Kasumi-1 (cell line): Measurements from ENCODE around the gene EEPD1.
A peak's percentile ranks its signal among the peaks of the same experiment; 100 is the strongest.
"Not testable (repeated sequence)": the region's sequence is repeated elsewhere in the genome, so short reads cannot be mapped to it uniquely, and the experiment has no call there.

Source experiments
- DNase-seq, 2 experiments: peaks; one replicate each; lab custom pipeline; 2025; lab: John Stamatoyannopoulos, UW

Gene EEPD1

DNA sequence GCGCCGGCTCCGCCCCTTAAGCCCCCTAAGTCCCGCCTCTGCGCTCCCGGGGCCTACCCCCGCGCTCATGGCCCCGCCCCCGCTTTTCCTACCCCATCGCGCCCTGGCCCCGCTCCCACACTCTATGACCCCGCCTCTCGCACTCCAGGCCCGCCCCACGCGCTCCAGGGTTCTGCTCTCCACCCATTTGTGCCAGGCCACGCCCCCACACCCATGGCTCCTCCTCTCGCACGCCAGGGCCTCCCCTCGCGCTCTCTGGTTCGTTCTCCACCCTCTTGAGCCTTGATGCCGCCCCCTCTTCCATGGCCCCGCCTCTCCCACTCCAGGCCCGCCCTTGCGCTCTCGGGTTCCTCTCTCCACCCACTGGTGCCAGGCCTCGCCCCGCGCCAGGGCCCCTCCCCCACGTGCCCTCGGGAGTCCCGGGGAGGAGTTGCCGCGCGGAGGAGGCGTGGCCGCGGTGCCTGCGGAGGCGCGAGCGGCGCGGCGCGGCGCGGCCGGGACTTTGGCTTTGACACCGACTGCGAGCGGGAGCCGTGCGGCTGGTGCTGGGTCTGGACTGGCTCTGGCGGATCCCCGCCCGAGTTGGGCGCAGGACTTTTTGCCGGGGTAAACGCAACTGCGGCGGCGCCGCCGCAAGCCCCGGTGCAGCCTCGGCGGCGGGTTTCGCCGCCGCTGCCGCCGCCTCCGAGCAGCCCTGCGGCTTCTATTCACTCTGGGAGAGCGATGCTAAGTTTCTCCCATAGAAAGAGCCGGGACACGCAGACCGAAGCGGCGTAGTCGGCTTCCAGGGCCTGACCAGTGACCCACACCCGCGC, at the start of gene EEPD1:
EEPD1 (plus strand) TSS at position 499 of the 815 bp plus-strand sequence. CDS start 1,071 bp downstream, outside the sequence.
- peak; percentile 100 for DNase-seq

DNA sequence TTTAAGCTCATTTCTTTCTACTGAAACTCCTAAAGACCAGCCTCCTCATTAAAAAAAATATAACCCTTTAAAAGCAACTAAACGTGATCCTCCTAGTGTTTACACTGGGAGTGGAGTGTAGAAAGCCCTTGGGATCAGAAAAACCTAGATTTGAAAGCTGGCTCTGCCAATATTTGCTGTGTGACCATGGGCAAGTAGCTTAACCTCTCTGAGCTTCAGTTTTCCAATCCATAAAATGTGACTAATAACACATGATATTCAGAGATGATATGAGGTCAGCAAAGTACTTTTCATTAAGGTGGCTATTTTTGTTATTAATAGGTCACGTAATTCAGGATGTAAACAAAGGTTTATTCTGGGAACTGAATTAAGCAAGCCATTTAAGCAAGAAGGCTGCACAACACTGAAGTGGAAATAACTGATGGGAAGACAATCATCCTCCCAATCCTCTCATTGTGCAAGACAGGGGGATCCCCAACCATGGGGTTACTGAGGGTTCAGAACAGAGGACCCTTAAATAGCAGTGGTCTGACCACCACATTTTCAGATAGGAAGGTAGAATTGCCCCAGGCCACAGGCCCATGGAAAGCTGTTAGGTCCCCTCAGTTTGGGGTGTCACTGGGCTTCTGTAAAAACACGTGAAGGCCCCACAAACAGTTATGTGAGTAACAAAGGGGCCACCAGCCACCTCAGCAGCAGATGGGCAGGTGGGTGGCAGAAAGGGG, 49.1 kb upstream of the EEPD1 start:
- no peak for DNase-seq

DNA sequence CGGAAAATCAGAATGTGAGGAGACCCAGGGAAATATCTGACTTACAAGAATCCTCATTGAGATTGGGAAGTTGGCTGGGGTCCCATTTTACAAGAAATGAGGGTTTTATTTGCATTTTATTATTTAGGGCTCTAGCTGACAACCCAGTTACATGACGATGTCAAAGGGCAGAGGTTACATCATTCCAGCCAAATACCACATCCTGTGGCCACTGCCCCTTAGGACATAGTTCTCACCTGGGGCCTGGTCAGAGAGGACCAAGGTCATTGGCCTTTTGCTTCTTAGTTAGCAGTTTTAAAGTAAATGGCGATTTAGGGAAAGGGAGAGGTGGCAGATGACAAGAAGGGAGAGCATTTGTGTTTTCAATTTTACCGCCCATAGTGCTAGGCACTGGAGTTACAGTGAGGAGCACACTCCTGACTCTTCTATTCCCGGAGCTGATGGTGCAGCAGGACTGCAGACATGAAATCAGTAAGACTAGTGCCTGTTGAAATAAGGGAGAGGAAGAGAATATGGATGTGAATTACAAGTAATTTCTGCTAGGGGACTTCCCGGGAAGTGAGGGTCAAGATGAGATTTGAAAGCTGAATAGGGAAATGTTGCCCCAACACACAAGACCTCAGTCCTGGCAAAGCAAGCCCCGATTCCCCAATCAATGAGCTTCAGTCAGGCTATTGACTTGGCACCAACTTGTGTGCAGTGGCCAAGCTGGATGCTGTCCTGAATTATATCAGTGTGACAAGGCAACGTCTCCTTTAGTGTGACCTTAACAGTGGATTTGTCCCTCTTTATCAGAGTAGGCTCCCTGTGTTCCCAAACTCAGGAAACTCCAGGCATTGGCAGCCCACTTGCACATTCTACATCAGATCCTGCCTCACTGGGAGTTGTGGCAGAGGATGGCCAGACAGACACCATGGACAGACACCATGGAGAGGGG, 45.8 kb upstream of the EEPD1 start:
- not testable (repeated sequence) for DNase-seq

DNA sequence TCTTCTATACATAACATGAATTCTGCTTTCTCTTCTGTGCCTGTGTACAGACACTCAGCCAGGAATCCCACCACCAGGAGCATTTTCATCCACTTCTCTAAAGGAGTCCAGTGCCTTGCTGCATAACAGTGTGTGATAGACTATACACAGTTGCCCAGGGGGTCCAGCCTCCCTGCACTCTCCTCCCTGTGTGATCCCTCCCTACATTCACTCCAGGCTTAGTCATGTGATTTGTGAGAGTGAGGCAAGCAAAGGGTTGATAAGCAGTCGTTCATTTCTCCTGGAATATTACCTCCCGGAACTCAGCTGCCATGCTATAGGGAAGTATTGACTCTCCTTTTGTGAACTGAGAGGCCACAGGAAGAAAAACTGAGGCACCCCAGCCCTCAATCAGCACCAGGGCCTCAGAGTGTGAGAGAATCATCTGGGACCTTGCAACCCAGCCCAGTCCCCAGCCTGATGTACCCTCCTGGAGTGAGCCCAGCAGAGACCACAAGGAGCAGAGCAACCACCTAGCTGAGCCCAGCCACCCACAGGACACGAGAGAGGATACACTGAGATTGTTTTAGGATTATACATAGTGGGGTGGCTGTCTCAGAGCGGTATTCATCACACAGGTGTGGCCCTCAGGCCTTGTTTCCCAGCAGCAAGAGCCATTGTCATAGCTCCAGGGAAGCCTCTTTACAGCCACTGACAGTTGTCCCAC, 45.0 kb upstream of the EEPD1 start:
- DNase-seq: no peak

DNA sequence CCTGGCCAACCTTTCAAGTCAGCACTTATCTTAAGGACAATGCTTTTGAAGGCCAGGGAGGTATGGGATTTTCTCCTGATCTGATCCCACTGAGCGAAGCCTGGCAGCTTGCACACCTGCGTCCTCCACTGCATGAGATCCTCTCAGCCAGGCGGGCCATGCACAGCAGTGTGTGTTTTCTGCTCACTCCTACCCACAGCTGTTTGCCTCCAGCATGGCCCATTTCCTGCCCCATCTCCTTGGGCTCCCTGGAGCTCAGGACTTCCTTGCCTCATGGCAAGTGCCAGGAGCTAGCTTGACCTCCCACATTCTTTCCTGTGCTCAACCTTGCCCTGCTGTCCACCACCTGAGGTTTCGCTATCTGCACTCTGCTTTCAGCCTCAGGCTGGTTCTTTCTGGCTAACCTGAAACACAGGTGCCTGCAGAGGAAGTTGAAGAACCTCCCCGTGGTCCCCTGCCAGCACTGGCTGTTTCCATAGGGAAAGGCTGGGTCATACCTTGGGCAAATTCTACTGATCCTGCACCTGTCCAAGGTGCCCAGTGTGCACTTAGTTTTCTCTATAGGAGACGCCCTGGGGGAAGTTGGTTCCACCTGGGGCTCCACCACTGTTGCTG, 43.9 kb upstream of the EEPD1 start:
- DNase-seq: no peak

DNA sequence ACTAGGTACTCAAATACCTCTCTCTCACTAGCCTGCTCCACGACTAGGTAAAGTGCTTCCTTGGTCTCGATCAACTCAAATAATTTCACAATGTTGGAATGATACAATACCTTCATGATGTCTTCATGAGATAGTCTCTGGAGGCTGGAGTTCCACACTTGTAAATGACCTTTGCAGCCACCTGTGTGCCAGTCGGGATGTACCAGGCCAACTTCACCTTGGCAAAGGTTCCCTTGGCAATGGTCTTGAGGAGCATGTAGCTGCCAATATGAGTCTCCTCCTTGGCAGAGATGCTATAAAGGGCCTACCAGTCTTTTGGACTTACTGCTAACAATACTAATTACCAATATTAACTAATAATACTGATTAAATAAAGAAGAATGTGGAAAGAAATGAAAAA, 42.5 kb upstream of the EEPD1 start:
- DNase-seq: no peak

DNA sequence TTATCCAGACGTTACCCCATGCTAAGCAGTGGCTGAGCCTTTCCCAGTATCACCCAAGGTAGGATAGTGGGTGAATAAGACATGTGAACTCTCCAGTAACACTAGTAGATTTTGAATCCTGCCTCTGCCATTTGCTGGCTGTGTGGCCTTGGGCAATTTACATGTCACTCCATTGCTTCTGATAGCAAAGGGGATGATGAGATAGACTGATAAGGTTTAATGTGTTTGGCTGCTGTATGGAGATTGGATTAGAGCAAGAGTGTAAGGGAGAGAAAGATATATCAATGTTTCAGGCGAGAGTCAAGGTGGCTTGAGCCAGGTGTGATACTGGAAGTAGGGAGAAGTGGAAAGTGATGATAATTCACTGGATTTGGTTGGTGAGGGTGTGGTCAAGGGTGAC, 40.1 kb upstream of the EEPD1 start:
- DNase-seq: no peak

DNA sequence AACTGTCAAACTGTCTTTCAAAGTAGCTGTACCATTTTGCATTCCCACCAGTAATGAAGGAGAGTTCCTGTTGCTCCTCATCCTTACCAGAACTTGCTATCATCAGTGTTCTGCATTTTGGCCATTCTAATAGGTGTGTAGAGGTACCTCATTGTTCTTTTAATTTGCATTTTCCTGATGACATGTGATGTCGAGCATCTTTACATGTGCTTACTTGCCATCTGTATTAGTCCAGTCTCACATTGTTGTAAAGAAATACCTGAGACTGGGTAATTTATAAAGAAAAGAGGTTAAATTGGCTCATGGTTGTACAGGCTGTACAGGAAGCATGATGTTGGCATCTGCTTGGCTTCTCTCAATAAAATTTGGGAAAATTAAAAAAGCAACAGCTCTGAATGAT, 38.7 kb upstream of the EEPD1 start:
- no peak for DNase-seq

DNA sequence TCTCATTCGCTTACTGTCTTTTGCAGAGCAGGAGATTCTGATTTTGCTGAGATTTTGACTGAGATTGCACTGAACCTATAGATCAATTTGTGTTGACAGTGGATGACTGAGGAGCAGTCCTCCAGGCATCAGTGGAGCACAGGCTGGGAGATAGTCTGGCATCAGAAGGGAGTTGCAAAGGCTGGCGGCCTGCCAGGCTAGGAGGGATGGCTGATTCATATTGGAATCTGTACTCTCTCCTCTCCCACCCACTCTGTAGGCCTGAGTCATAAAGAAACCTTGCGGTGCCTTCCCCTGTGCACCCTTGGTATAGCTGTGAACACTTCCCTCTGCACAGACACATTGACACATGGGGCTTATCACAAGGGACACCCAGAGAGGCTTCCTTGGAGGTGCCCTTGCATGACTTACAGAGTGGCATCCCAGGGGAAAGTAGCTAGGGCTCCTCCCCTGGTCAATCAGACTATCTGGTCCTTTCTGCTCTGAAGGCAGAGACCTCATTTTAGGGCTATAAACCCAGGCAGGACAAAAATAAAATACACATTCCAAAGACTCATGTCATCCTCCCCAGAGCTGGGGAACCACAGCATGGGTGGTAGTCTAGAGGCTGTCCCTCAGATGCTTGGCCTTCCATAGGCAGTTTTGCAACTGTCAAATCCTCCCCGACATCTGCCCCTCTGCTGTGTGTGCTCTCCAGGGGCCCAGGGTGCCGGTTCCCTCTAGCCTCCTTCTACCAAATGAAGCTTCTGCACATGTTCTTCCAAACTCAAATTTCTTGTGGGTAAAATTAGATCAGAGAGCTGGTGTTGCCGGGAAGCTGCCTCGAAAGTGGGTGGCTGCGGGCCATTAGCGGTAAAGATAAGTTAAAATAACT, 37.4 kb upstream of the EEPD1 start:
- peak; percentile 70 to 74 for DNase-seq

DNA sequence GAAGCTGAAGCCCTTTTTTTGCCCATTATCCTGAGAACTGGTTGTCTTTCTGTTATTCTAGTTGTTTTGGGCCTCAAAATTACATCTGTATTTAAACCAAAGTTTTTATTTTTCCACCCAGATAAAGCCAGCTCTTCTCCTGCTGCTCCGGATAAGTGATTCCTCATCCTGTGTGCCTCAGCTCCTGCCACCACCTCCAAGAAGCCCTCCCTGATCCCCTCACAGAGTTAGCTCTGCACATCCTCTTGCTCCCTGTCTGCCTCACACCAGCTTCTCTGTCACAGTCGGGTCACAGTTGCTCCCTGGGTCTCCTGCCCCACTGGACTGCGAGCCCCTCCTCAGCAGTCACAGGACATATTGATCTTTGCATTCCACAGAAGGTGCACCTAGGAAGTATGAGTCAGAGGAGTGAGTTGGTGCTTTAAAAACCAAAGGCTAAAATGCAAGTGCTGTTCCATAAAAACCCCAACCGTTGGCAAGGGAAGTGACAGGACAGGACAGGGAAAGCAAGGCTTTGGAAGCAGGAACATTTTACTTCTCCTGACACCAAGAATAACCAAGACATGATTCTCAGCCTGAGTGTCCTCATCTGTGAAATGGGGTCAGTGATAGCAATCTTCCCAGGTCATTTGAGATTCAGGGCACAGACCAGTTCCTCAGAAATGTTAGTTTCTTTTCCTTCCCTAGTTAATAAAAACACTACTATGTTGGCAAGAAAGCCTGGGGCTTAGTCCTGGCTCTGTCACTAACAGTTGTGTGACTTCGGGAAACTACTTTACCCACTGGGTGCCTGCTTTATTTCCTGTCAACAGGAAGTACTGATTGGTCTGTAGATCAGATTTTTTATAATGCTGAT, 36.5 kb upstream of the EEPD1 start:
- DNase-seq: no peak

DNA sequence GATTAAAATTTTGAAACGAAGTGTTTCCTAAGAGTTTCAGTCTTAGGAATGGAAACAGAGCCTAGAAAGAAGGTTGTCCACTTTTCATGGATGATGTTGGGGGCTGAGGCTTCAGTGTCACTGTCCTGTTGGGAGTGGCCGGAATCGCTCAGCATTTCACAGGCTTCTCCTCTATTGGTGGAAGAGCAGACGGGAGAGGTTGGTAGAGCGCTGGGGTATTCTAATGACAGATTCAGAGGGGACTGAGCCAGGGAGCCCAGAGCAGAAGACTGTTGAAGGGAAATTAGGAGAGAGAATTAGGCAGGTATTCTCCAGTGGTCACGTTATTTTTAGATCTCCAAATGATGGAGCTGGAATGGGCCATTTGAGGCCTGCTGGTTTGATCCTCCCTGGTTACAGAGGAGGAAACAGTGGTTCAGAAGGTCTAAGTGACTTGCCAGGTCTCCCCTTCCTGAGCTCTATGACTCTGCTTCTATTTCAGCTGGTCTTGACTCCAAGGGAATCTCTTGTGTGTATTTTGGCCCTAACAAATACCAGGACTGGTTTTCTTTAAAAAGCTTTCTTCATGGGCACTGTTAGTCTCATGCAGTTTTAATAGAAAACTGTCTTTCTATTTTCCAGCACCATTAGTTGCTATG, 35.7 kb upstream of the EEPD1 start:
- peak in 1 of 2 experiments; percentile 11 for DNase-seq

DNA sequence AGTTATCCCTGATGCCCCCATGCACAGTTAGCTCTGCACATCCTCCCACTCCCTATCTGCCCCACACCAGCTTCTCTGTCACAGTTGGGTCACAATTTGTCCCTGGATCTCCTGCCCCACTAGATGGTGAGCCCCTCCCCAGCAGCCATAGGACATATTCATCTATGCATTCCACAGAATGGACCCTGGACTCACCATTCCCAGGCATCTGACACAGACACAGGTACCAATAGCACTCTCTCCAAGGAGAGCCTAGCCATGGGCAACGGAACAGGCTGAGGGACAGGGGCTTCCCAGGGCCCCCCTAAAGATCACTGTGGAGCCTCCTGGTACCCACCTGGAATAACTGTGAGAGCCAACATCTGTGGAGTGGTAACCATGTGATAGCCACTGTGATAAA, 34.7 kb upstream of the EEPD1 start:
- no peak for DNase-seq

DNA sequence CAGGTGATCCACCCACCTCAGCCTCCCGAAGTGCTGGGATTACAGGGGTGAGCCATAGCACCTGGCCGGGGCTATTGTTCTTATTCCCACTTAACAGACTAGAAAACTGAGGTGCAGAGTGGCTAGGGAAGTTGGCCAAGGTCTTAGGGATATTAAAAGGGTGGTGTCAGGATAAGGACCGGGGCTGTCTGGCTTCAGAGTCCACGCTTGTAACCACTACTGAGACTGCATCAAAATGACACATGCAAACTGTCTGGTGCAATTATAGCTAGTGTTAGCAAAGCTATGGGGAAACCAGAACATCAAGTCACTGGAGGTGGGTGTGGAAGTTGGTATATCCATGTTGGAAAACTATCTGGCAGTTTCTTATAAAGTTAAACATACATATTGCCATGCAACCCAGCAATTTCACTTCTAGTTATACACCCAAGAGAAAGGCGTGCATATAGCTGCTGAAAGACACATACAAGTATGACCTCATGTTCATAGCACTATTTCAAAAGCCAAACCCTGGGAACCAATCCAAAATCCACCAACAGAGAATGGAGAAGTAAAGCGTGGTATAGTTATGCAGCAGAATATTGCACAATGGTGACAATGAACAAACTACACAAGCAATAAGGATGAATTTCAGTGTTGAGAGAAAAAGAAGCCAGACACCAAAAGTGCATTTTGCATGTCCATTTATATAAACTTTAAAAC, 33.9 kb upstream of the EEPD1 start:
- DNase-seq: peak; percentile 98 to 99

DNA sequence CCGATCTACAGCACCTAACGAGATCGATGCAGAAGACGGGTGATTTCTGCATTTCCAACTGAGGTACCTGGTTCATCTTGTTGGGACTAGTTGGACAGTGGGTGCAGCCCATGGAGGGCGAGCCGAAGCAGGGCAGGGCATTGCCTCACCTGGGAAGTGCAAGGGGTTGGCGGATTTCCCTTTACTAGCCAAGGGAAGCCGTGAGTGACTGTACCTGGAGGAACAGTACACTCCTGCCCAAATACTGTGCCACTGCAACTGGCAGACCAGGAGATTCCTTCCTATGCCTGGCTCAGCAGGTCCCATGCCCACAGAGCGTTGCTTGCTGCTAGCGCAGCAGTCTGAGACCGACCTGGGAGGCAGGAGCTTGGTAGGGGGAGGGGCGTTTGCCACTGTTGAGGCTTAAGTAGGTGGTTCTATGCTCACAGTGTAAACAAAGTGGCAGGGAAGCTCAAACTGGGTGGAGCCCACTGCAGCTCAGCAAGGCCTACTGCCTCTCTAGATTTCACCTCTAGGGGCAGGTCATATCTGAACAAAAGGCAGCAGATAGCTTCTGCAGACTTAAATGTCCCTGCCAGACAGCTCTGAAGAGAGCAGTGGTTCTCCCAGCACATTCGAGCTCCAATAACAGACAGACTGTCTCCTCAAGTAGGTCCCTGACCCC, 32.9 kb upstream of the EEPD1 start:
- peak in 1 of 2 experiments; percentile 7 for DNase-seq

DNA sequence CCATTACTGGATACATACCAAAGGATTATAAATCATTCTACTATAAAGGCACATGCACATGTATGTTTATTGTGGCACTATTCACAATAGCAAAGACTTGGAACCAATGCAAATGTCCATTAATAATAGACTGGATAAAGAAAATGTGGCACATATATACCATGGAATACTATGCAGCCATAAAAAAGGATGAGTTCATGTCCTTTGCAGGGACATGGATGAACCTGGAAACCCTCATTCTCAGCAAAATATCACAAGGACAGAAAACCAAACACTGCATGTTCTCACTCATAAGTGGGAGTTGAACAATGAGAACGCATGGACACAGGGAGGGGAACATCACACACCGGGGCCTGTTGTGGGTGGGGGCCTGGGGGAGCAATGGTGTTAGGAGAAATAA, 27.4 kb upstream of the EEPD1 start:
- DNase-seq: not testable (repeated sequence)

DNA sequence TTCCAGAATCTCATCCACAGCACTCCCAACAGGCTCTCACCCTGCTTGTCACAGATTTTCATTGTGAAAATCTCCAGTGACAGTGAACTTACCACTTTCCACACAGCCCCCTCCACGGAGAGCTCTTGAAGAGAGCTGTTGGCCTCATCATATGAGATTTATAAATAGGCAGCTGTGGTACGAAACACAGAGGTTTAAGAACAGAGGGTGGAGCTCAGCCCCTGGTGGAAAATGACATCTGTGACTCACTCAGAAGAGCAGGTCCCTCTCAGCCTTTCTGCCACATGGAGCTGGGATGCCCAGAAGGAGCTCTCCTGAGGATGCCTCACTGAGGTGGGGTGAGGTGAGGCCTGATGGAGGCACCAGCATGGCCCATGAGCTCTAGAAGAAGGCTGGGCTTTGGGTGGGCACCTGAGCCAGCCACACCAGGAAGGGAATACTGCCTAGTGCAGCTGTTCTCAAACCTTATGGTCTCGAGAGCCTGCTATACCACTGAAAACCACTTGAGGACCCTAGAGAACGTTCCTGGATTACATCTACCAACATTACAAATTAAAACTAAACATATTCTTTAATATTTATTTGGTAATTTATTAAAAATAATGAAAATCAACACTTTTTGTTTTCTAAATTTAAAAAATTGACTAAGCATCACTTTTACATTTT, 25.8 kb upstream of the EEPD1 start:
- peak; percentile 17 to 32 for DNase-seq
